GM21528 (cell line): ENCODE results near the gene ZNG1B.
"Not testable (repeated sequence)": the region's sequence is repeated elsewhere in the genome, so short reads cannot be mapped to it uniquely, and the experiment has no call there.

Experiments
- ATAC-seq: cut with Tn5 transposase; IDR thresholded peaks from one replicate; pipeline ENCODE4 v1.9.1; 2021; ENCODE audit warnings: mild to moderate bottlenecking, moderate library complexity; ENCODE audit not compliant: unreplicated experiment, low FRiP score

Gene ZNG1B

DNA sequence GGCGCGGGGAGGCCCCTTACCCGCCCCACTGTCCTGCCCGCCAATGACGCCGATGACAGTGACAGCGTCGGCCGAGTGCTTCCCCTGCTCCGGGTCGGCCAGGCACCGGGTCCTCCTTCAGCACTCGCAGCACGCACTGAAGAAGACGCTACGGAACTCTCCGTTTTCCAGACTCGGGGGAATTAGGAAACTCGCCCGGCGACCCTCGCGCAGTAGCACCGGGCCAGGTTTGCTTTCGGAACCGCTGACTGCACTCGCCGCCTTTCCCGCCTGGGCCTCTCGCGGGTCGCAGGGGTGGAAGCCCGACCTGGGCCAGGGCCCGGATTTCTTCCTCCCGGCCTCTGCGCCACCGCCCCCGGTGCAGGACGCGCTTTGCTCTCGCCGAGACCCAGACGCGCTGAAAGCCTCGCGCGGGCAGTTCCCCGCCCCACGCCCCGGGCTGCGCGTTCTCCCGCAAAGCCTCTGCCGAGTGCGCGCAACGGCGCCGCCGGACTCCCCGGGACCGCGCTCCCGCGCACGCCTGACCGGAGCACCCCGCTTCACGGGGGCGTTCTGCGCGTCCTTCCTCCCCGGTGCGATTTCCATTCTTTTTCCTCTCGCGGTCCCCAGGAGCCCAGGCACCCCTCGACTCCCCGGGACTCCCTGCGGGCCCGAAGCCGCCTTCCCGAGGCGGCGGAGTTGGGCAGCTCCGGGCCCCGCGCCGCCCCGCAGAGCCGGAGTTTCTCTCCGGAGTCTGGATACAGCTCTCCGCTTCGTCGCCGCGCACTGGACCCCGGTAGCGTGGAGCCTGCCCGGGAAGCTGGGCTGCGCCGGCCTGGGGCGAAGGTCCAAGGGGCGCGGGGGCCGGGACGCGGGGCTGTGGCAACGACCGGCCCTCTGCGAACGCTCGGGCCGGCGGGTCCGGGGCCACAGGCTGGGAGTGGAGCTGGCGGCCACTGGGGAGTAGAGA, 65.9 kb downstream of the ZNG1B start:
- peak; percentile 59 for ATAC-seq

DNA sequence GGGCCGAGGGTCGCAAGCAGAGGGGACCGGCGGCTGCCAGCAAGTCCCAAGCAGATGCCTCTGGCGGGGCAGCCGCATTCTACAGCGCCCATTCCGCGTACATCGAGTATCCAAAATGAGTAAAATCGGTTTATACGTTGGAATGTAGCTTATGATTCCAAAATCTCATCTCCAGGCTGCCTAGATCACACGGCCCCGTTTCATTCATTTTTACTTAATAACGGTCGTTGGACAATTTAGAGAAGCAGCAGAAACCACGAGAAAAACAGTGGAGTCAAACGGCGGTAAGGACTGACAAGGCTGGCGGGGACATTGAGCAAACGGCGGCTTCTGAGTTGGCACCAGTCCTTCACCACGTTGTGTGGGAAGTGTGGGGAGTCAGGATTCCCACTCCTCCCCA, 66.6 kb downstream of the ZNG1B start:
- ATAC-seq = not testable (repeated sequence)

DNA sequence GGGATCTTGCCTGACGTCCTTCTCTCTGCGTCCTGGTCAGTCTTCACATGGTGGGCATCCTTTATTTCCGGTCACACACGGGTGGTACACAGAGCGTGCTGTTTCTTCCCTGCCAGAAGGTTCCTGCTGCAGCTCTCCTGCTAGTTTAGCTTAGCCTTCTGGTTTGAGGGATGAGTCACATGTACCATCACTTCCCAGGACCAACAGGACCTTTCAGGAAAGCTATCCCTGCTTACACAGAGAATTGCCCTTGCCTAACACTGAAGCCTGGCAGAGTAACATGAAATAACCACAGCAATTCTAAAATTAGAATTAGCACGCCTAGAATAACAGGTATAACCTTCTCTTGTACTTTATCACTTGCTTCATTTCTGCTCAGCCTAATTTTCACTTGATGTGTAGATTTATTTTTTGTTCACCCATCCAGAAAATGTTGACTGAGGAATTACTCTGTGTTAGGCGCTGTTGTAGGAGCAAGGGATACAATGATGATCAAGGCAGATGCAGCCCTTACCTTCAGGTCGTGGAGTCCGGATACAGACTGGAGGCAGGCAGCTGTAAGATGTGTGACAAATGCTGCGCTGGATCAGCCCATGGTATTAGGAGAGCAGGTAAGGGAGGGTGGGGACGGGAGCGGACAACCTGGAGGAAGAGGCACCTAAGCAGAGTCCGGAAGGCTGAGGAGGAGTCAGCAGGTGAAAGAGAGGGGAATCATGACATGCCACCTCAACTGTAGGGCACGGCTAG, 70.1 kb downstream of the ZNG1B start:
- not testable (repeated sequence) for ATAC-seq

DNA sequence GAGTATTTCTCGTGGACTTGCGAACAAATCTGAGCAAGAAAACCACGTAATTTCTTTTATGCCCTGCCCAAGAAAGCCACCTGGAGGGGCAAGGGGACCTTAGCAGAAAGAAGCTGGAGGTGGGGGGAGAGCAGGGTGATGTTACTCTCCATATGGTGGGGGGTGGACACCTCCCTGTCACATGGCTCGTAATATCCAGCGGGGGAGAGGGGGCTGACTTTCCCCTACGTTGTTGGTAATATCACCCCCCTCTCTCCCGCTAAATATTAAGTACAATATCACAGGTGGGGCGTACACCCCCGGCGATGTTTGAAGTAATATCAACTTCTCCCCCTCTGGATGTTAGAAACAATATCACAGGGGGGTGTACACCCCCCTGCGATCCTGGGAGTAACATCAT, 70.7 kb downstream of the ZNG1B start:
- ATAC-seq = not testable (repeated sequence)

DNA sequence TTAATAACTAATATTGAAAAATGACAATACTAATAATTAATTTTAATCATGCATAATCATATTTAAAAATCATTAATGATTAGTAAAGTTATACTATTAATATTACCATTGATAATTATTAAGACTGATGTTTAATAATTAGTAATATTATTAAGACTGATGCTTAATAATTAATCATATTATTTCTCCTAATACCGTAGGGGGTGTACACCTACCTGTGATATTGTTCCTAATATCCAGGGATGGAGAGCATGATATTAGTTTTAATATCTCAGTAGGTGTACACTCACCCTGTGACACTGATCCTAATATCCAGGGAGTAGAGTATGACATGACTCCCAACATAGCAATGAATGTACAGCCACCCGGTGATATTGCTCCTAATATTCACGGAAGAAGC, 73.4 kb downstream of the ZNG1B start:
- not testable (repeated sequence) for ATAC-seq

DNA sequence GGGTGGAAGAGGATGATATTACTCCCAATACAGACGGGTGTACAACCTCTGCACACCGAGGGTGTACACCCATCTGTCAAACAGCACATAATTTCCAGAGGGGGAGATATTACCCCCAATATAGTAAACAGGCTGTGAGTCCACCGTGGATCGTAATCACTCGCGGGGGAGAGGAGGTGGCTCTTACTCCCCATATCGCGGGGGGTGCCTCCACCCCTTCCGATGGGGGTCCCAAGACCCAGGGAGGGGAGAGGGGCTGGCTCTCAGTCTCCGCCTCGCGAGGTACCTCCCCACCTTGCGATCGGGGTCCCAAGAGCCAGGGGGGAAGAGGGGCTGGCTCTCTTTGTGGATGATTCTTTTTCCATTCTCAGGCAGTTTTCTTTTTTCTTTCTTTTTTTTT, 74.4 kb downstream of the ZNG1B start:
- not testable (repeated sequence) for ATAC-seq

DNA sequence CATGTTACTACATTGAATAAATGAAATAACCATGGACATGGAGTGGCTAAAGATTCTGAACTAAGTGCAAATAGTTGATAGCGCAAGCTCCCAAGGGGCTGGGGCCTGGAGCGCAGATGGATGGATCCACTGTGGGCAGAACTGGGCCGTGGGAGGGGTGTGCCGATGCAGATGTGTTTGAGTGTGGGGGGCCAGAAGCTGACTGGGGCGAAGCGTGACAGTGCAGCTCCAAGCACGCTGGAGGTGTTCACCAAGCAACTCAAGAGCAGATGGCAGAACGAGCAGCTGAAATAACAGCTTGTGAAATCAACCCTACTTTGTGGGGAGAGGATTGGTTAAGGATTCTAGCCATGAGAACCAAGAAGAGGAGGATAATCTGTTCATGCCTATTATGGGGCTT, 78.0 kb downstream of the ZNG1B start:
- ATAC-seq = not testable (repeated sequence)

DNA sequence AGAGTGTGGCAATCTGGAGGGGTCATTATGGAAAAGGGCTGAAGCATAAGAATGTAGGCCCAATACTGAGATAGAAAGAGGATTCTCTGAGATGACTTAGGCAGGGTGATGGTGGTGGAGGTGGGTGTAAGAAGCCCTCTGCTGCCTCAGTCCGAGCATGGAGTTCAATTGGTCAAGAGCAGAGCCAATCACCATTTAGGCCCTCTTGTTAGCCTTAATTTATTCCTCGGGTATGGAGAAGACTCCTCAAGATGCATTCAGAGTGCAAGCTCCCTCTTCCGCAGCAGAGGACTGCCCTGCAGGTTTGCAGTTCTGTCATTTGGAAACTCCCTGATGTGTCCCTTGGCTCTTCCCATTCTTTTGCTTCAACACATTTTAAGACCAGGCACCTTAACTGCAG, 78.5 kb downstream of the ZNG1B start:
- not testable (repeated sequence) for ATAC-seq

DNA sequence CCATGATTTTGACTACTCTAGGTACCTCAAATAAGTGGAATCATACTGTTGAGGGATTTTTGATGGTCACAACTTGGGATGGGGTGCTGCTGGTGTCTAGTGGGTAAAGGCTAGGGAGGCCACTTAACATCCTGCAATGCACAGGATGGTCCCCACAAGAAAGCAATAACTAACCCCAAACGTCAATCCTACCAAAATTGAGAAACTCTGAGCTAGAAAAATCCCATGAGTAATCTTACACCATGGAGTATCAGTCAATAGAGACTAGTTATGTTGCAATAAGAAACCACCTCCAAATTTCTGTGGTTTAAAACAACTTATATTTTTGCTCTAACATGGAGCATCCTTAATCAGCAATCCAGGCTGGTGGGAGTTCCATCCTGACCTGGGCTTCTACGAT, 79.5 kb downstream of the ZNG1B start:
- not testable (repeated sequence) for ATAC-seq

DNA sequence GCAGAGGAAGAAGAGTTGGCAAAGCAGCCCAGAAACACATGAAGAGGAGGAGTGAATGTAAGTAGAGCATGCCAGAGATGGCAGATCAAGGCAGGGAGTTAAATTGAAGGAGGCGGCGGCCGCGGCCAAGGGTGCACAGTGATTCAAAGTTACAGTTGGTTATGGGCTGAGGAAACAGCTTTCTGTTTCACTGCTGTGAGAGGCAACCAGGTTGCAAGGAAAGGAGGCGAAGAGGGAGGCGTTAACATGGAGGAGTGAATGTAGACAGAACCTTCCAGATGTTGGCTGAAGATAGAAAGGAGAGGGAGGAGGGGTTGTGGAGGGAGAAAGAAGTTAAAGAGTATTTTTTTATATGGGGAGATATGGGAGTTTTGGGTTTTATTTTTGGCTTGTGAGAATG, 83.3 kb downstream of the ZNG1B start:
- not testable (repeated sequence) for ATAC-seq

DNA sequence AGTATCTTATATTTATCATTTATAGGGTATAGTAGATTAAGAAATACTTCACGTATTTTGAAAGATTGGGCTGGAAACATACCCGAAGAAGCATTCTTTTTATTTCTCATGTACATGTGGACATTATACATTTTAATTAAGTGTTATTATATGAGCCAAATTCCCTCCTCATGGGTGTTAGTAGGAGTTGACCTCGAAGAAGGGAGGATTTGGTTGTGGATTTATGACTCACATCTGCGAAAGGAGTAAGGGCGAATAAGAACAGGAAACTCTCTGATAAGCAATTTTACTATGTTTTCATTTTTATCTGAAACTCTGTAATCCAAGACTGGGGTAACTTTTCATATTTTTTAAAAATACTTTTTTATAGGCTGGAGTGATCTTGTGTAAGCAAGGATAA, 84.0 kb downstream of the ZNG1B start:
- not testable (repeated sequence) for ATAC-seq

DNA sequence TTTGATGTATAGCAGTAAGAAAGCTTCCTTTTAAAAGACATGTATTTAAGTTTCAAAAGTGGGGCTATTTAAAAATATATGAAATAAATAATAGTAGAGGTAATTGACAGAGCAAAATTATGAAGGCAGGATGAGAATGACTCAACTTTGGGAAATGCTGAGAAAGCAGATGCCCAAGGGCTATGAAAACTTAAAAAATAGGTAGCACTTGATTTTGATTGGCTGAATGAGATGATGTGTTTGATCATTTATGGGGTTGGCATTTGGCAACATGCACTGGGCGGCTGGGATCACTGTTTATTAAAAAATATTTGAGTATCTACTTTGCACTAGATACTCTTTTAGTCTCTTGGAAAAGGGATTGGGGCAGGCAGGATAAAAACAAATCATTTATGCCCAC, 87.5 kb downstream of the ZNG1B start:
- ATAC-seq = not testable (repeated sequence)

DNA sequence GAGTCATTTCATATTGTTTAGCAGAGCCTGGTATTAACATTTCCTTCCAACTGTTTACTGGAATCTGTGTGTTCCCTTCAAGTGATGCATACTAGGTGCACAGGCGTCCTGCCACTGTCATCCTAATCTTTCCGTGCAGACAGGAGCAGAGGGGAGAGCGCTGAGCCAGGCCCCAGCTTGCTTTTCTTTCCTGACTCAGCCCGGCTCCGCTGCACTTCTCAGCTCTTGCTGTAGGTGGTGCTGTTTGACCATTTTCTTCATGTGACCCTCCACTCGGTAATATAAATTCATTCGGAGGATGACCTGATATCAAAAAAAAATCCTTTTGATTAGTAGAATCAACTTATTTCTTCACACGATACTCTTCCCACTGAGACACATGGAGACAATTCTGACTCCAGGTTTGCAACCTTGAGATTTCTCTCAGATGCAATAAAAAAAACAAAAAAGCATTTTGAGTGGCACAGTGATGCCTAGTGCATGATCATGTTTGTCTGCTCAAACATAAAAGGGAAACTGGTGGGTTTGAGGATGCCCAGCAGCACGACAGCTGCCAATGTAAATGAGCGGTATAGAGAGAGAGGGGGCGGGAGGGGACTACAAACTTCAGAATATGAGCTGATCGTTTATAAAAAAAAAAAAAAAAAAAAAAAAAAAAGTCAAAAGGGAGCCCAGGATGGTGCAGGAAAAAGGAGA, 90.0 kb downstream of the ZNG1B start:
- not testable (repeated sequence) for ATAC-seq

DNA sequence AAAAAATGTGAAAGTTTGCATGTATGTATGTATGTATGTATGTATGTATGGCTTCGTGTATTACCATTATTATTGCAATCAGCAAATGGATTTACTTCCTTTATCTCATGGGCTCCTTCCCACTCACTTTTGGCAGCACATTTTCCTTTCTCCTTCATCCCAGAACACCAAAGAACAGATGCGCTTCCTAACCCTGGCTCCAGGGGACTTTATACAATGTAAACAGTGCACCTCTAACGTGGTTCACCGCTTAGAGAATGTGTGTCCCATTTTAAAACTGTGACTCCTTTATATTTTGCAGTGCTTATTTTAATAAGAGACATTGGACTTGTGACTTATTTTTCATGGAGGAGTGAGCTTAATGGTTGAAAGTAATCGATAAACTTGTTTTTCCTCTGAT, 90.6 kb downstream of the ZNG1B start:
- not testable (repeated sequence) for ATAC-seq

DNA sequence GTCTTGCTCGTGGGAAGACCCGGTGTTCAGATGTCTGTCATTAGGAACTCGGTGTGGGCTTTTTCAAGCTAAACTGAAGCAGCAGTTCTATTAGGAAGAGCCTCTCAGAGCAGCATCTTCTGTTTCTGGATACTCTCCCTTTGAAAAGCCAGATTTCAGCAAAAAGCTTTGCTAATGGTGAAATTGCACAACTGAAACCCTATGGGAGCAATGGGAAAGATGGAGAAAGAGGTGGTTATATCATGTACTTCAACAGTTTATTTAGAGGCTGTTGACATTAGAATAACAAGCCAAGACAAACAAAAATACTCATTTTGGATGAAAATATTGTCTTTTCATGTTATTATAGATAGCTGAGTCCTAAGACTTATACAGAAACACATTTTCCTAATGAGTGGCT, 91.4 kb downstream of the ZNG1B start:
- not testable (repeated sequence) for ATAC-seq

DNA sequence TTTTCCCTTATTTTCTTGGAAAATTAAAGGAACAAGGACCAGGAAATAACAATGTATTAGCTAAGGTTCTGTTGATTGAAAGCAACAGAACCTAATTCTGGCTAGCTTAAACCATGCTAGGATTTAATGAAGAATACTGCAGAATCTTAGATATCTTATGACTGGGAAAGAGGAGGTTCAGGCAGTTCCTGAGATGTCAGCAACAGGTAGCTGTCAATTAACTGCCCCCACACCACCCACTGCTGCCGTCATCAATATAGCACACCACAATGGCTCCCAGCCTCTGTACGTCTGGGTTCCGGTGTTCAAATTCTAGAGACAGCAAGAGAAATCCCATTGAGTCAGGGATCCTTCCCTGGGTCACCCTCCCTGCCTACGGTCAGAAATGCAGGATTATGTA, 95.5 kb downstream of the ZNG1B start:
- not testable (repeated sequence) for ATAC-seq

DNA sequence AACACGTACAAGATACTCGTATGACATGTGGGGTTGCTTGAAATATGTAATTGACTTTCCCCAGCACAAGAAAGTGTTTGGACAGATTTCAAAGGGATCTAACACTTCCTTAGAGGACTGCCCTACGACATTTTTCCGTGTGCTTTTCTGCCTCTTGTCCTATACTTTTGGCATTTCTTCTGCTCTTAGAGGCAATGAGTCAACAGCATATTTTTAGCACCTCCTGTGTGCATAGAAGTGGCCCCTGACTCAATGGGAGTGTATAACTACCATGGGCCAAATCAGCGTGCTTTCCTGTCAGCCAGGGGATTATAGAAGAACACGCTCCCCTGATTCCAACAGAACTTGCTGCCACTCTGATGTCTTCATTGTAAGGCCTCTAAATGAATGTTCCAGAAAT, 99.1 kb downstream of the ZNG1B start:
- not testable (repeated sequence) for ATAC-seq

DNA sequence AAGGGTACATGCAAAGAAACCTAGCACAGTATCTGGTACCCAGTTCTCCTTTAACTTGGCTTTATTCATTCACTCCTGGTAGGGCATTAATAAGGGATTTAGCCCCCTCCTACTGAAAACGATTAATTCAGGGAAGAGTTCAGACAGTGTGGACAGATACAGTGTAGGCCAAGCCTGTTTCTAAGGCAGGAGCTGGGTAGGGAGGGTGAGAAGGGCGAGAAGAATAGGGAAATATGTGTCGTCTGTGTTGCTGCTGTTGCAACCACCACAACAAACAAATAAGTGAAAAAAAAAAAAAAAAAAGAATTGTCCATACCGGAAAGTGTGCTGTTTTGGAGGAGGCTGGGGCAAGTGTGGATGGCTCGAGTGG, 103.3 kb downstream of the ZNG1B start:
- not testable (repeated sequence) for ATAC-seq

DNA sequence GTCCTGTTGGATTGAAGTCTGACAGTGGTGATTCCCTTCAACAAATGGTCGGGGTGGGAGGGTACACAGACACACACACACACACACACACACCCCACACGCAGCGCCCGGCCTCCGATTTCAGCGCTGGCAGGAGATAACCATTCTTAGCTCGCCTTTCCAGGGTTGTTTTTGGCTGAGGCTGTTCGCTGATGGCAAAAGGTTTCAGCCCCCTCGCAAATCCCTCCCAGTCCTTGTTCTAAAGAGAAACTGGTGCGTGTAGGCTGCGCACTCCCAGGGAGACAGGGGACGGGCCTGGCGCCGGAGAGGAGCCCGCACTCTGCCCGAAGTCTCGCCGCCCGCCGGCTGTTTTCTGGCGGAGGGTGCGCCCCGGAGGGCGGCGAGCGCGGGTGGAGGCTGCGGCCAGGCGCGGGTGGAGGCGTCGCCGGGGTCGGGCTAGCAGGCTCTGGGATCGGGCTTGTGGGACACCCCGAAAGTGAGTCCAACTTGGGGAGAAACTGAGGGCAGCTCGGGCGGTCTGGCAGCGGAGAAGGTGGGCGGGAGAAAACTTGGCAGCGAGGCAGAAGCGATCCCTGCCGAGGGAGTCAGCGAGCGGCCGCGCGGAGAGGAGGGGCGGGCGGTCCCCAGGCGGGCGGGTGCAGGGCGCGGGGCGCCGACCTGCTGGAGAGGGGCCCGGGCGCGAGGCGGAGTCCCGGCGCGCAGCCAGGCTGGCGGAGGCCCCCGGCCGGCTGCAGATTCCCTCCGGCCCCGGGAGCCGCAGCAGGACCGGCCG, 103.9 kb downstream of the ZNG1B start:
- not testable (repeated sequence) for ATAC-seq

DNA sequence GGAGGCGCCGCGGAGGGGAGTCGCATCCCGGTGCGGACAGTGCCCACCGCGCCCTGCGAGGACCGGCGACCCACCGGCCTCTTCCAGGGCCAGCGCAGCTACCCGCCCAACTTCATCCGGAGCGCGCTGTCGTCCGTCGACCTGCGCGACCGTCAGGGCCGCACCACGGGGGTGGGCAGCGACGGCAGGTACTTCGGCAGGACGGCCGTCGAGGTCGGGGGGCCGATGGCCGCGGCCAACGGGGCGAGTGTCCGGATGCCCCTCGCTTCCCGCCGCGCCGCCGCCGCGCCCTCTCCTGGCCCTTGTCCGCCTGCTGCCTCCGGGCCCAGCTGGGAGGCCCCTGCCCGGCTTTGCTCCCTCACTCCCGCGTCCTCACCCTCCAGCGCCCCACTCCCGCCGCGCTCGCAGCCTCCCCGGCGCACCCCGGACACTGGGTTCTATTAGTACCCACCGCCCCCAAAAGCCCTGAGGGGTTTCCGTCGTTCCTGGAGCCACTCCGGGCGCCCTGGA, 104.5 kb downstream of the ZNG1B start:
- not testable (repeated sequence) for ATAC-seq
